ENCODE results near the gene TLR2.

DNA sequence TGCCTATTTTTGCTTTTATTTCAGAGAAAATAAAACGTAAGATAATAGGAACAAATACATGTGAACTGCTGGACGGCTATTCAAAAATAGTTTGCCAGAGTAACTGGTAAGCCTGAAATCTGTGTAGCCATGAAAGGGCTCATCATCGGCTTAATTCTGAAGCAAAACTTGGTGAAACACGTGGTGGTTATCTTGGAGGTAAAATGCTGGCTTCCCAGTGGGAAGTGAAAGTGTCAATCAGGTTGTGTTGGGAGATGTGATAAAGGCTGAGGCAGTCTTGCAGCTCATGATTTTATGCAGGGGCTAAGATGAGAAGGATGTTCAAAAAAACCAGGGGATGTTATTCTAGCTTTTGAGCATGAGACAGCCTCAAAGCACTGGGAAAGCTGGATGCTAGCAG, 36.1 kb upstream of the TLR2 start:
- TF ChIP-seq, protein P1, sequence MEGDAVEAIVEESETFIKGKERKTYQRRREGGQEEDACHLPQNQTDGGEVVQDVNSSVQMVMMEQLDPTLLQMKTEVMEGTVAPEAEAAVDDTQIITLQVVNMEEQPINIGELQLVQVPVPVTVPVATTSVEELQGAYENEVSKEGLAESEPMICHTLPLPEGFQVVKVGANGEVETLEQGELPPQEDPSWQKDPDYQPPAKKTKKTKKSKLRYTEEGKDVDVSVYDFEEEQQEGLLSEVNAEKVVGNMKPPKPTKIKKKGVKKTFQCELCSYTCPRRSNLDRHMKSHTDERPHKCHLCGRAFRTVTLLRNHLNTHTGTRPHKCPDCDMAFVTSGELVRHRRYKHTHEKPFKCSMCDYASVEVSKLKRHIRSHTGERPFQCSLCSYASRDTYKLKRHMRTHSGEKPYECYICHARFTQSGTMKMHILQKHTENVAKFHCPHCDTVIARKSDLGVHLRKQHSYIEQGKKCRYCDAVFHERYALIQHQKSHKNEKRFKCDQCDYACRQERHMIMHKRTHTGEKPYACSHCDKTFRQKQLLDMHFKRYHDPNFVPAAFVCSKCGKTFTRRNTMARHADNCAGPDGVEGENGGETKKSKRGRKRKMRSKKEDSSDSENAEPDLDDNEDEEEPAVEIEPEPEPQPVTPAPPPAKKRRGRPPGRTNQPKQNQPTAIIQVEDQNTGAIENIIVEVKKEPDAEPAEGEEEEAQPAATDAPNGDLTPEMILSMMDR (IDR thresholded peaks at IDR 0.05): no peak
- TF ChIP-seq POLR2A (IDR thresholded peaks at IDR 0.05) (no peak), EP300 (IDR thresholded peaks at IDR 0.05; ENCODE audit: low read depth) (no peak)
